GM12875 (cell line): ENCODE results near the gene LDLRAD4.

Experiments used
- H3K4me3 ChIP-seq: one replicate; pipeline ENCODE4 v1.5.1; 2011; ENCODE audit warnings: low read depth, low read length, control low read depth
- TF ChIP-seq, protein P1 (sequence below): IDR thresholded peaks from 2 replicates; pipeline ENCODE4 v1.5.1; 2011; ENCODE audit warnings: low read depth, mild to moderate bottlenecking, control low read depth, inconsistent platforms, low read length, moderate library complexity, borderline replicate concordance; ENCODE audit not compliant: insufficient read depth

Gene LDLRAD4

DNA sequence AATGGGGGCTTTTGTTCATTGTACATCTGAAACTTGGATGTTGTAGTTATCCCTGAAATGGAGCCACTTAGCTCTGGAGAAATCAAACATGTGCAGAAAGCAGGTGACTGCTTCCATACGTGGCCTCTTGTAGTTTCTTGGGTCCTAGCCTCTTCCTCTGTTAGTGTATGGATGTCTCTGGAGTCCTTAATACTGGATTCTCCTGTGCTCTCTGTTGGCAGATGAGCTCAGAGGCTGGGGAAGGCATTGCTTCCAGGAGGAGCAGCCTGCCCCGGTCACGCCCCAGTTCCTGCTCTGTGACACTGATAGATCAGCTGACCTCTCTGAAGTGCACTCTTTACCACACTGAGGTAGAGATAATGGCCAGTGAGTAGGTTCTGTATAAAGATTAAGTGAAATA is 176.2 kb downstream of the LDLRAD4 start:
- H3K4me3 ChIP-seq: no peak overlapping the region
- TF ChIP-seq, protein P1, sequence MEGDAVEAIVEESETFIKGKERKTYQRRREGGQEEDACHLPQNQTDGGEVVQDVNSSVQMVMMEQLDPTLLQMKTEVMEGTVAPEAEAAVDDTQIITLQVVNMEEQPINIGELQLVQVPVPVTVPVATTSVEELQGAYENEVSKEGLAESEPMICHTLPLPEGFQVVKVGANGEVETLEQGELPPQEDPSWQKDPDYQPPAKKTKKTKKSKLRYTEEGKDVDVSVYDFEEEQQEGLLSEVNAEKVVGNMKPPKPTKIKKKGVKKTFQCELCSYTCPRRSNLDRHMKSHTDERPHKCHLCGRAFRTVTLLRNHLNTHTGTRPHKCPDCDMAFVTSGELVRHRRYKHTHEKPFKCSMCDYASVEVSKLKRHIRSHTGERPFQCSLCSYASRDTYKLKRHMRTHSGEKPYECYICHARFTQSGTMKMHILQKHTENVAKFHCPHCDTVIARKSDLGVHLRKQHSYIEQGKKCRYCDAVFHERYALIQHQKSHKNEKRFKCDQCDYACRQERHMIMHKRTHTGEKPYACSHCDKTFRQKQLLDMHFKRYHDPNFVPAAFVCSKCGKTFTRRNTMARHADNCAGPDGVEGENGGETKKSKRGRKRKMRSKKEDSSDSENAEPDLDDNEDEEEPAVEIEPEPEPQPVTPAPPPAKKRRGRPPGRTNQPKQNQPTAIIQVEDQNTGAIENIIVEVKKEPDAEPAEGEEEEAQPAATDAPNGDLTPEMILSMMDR: no peak

DNA sequence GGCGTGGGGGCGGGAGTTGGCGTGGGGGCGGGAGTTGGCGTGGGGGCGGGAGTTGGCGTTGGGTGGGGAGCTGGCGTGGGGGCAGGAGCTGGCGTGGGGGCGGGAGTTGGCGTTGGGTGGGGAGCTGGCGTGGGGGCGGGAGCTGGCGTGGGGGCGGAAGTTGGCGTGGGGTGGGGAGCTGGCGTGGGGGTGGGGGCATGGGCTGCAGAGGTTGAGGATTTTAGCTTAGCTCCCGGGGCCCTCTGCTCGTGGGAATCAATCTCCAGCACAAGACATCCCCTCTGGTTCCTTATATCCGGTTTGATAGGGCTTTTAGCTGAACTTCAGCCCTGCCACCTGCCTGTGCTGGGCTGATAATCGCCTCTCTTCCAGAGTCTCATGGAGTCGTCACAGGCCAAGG is 177.0 kb downstream of the LDLRAD4 start:
- TF ChIP-seq, protein P1: no peak
- no peak overlapping the region for H3K4me3 ChIP-seq

DNA sequence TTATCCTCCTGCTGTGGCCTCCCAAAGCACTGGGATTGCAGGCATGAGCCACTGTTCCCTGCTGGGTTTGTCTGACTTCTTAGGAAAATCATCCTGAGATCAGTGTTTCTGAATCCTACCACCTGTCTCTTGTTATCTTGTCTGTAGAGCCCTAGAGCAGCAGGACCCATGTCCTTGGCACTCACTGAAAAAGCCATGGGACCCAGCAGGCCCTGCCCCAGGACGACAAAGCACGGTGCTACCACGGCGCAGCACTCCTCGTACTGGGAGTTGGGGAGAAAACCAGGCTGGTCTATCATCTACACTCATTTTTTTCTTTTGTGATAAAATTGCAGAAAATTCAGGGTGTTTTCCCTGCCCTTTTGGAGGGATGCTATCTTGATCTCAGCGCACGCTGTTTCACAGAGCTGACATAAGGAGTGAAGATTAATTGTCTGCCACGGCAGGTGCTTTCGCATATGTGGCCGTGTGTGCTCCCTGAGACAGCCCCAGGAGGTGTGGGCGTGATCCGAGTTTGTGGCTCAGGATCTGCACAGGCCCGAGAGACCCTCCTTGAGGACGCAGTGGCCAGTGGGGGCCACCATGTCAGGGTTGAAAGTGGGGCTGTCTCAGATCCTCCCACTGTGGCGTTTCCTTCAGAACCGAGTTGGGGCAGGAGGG is 179.1 kb downstream of the LDLRAD4 start:
- TF ChIP-seq, protein P1: no peak
- no peak overlapping the region for H3K4me3 ChIP-seq

DNA sequence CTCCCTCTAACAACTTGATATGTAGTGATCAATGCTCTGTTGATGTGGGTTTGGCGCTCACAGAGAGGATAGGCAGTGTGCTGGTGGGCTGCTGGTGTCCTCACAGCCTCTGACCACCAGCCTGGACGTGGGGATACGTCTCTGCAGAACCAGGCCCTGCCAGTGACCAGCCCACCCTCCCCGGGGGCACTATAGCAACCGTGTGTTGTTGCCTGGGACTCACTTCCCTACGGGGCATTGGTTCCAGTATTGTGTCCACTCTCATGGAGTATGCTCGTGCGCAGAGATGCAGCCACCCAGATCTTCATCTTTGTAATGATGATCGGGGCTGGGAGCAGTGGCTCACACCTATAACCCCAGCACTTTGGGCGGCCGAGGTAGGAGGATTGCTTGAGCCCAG is 180.1 kb downstream of the LDLRAD4 start:
- TF ChIP-seq, protein P1: no peak
- no peak overlapping the region for H3K4me3 ChIP-seq

DNA sequence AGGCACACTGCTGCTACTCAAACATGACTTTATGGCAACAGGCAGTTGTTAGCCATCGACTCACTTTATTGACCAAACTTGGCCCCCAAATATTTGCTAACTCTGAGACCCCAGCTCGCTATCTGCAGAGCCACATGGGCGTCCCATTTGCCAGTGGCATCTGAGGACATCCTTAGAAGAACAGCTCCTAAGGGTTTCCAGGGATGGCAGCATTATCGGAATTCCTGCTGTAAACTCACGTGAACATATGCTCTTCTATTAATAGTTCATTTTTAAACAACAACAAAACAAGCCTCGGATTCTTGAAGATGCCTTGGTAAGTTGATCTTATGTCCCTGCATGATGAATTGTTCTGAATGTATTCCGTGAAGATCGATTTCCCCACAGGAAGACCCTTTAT is 181.0 kb downstream of the LDLRAD4 start:
- TF ChIP-seq, protein P1: no peak
- H3K4me3 ChIP-seq: no peak overlapping the region

DNA sequence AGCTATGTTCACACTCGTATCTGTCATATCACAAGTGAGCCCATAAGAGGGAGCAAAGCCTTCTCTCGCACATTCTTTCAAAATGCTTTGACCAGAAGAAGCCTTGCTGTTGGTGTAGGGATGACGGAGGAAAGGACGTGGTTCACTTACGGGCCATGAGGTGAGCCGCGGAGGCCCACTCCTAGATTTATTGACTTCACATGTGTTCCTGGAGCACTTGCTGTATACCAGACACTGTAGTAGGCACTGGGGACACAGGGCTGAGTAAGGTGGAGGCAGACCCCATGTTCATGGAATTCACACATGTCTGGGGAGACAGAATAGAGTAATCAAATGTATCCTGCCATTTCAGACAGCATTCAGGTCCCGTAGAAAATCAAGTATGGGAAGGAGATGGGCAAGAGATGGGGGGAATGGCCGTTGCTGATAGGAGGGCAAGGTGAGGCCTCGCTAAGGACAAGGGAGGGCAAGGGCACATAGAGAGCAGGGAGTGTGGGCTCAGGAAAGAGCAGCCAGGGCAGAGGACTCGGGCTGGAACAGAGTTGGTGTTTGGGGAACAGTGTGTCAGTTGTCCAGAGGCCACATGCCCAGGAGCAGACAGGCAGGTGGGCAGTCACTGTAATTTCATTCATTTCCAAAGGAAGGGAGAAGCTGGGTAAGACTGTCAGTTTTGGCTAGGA is 182.2 kb downstream of the LDLRAD4 start:
- TF ChIP-seq, protein P1: no peak

DNA sequence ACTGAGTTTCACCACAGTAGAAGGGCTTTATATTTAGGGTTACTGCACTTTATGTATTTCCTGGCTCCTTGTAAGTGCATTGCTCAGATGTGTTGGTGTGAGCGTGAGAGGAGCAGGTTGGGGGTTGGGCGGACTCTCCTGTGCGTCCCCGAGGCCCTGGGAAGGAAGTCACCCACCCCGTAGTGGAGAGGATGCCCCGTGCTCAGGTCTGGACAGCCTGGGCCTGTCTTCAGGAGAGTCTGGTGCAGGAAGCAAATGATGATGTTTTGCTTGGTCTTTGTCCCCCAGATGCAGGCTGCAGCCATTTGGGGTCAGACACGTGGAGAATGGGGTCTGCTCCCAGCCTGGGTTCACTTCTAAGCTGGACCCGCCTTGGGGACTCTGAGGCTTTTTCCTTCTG is 182.8 kb downstream of the LDLRAD4 start:
- TF ChIP-seq, protein P1: no peak
- H3K4me3 ChIP-seq: no peak overlapping the region

More for the DNA sequence above, 182.2 kb downstream of the LDLRAD4 start:
- no peak overlapping the region for H3K4me3 ChIP-seq
